Mucosa of descending colon (tissue), 3 donors: ENCODE measurements around the gene CRYGB. TPM values are rescaled to one million over a fixed set of nuclear protein-coding genes. Genes with fewer than 3 reads are reported as not detected.

ENCODE experiments used
- ATAC-seq: fragments of 200-7000 bp; cut with Tn5 transposase; one replicate; pipeline ENCODE4 v1.9.1; 2020; ENCODE audit warnings: mild to moderate bottlenecking, moderate library complexity
- DNase-seq, 3 donors: peaks; one replicate each; pipeline ENCODE4 v3.0.0-alpha.2; 2020
- H3K36me3 ChIP-seq: fragments of 200-600 bp; one replicate; pipeline ENCODE4 v1.8.0; 2021; ENCODE audit warnings: low read depth, mild to moderate bottlenecking
- H3K4me1 ChIP-seq: fragments of 200-600 bp; one replicate; pipeline ENCODE4 v1.8.0; 2021; ENCODE audit warnings: low read depth, mild to moderate bottlenecking
- H3K4me3 ChIP-seq: fragments of 200-600 bp; one replicate; pipeline ENCODE4 v1.8.0; 2021; ENCODE audit warnings: mild to moderate bottlenecking
- H3K9me3 ChIP-seq: fragments of 200-600 bp; one replicate; pipeline ENCODE4 v1.8.0; 2021; ENCODE audit warnings: mild to moderate bottlenecking
- intact Hi-C, 2 donors: fragments of 100-400 bp; cut with DNase I in 1 of 2; cut with micrococcal nuclease in 1 of 2; formaldehyde crosslinking; loops; one replicate each; pipeline versions ENCODE4 v1.11.0 to v1.11.1; 2022; cut with DNase I, micrococcal nuclease
- total RNA-seq, 3 donors: library from RNA; stranded (reverse); fragmentation: NEBNext Ultra II Directional in 2 of 3; extraction: Animal tissue kit (Norgen Biotek cat#: 25700) in 2 of 3; gene quantifications; one replicate each; pipeline versions ENCODE4 v1.2.1 to v1.2.4, GENCODE V29; 2021 to 2023
- TF ChIP-seq, protein P1 (sequence below): fragments of 200-600 bp; IDR thresholded peaks from one replicate; pipeline ENCODE4 v1.8.0; 2022; ENCODE audit warnings: antibody characterized with exemption, mild to moderate bottlenecking
- donor health status: DM: no; HTN: no; CAD: no; lungs with moderate emphysema.
- donor health status: DM: no; HTN: no; CAD: no.
- donor health status: DM: no; HTN: yes; CAD: no.

CRYGB gene
- total RNA-seq, 3 donors from 2014 or later = not detected

DNA sequence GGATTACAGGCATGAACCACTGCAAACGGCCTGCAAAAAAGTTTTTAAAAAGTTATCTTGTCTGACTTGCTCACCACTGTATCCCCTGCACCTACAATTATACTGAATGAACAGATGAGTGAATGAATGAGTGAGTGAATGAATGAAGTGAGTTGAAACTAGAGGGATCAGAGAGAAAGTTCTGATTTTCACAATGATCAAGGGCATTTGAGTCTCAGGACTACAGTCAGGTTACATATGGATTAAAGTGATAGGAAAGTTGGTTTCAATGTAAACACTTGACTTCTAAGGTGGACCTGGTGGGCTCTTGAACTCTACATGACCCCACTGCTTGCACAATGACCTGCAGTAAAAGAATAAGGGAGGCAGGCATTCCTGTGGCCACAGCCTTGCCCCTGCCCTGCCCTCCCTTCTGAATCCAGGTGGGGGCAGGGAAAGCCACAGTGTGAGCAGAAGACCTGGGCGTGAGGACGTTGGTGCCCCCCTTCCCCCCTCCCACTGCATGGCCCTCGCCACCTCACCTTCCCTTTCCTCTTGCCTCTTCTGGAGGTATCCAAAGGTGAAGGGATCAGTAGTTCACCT lies 33.2 kb upstream of the CRYGB start:
- Histone ChIP-seq H3K9me3 (no peaks in the 10 kb centered on the region), H3K36me3 (no peaks in the 10 kb centered on the region), H3K4me3 (no peak overlapping the region), H3K4me1 (no peaks in the 10 kb centered on the region)
- intact Hi-C loops = loop anchor here in 1 of 2 donors (10.0 kb wide), 1 partner anchor 76 kb away; the partner anchor contains the start of gene IDH1
- DNase-seq (no peak), ATAC-seq (peak; percentile 12)
- TF ChIP-seq, protein P1, sequence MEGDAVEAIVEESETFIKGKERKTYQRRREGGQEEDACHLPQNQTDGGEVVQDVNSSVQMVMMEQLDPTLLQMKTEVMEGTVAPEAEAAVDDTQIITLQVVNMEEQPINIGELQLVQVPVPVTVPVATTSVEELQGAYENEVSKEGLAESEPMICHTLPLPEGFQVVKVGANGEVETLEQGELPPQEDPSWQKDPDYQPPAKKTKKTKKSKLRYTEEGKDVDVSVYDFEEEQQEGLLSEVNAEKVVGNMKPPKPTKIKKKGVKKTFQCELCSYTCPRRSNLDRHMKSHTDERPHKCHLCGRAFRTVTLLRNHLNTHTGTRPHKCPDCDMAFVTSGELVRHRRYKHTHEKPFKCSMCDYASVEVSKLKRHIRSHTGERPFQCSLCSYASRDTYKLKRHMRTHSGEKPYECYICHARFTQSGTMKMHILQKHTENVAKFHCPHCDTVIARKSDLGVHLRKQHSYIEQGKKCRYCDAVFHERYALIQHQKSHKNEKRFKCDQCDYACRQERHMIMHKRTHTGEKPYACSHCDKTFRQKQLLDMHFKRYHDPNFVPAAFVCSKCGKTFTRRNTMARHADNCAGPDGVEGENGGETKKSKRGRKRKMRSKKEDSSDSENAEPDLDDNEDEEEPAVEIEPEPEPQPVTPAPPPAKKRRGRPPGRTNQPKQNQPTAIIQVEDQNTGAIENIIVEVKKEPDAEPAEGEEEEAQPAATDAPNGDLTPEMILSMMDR = no peak

- Histone ChIP-seq H3K9me3 (no peaks in the 10 kb centered on the region), H3K4me3 (no peak overlapping the region), H3K4me1 (no peaks in the 10 kb centered on the region), H3K36me3 (no peaks in the 10 kb centered on the region)
- ATAC-seq = no peak
- TF ChIP-seq, protein P1 = no peak
- no peak for DNase-seq
- intact Hi-C loops = loop anchor here in 1 of 2 donors (10.0 kb wide), 1 partner anchor 79 kb away; the partner anchor contains the start of gene IDH1
Observed at GRCh38 chr2:208175840-208176153, 29.8 kb upstream of the CRYGB start.

DNA sequence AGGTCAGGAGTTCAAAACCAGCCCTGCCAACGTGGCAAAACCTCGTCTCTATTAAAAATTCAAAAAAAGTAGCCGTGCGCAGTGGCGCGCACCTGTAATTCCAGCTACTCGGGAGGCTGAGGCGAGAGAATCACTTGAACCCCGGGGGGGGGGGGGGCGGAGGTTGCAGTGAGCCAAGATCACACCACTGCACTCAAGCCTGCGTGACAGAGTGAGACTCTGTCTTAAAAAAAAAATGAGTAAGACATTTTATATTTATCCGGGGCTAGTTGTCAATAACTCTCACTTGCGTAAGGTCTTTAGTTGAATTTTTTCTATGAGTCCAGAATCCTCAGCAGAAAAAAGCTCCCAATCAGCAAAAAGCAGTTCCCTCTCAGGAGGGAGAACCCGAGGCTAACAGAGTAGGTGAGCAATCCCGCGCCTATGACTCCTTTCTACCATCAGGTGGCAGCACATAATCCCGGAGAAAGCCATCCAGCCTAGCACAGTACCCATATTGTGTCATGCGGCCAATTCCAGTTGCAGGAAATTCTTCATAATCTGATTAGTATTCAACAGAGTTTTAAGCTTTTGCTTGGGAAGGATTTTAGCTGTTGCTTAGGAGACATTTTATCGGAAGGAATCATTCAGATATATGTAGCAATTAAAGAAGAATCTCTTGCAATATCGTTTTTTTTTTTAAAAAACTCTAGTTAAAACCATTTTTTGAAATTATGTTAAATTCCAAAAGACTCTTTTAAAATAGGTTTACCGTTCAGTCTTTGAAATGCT lies 29.3 kb upstream of the CRYGB start:
- H3K4me1 ChIP-seq = no peaks in the 10 kb centered on the region
- no peak overlapping the region for H3K4me3 ChIP-seq
- H3K9me3 ChIP-seq = no peaks in the 10 kb centered on the region
- intact Hi-C loops = loop anchor here in 1 of 2 donors (10.0 kb wide), 1 partner anchor 80 kb away; the partner anchor contains the start of gene IDH1
- ATAC-seq (peak; percentile 99), DNase-seq (peak in 2 of 3 donors; percentile 68 to 89)
- TF ChIP-seq, protein P1 = peak; percentile 84
- no peaks in the 10 kb centered on the region for H3K36me3 ChIP-seq

DNA sequence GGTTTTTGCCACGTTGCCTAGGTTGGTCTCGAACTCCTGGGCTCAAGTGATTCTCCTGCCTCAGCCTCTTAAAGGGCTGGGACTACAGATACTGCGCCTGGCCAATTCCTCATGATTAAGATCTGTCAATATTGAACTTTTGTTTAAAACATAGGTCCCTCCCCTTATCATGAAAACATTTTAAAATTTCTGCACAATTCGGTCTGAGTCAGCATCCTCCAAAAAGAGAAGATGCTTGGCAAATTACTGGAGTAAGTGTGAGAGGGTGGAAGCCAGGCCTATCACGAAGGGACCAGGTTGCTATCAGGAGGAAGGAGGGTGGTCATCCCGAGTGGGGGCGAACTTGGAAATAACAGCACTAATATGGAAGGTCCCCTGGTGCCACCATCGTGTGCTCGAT lies 28.2 kb upstream of the CRYGB start:
- intact Hi-C loops = loop anchor here in 1 of 2 donors (10.0 kb wide), 1 partner anchor 81 kb away; the partner anchor contains the start of gene IDH1
- H3K9me3 ChIP-seq = no peaks in the 10 kb centered on the region
- ATAC-seq (no peak), DNase-seq (no peak)
- no peaks in the 10 kb centered on the region for H3K4me1 ChIP-seq
- TF ChIP-seq, protein P1 = no peak
- H3K4me3 ChIP-seq = no peak overlapping the region
- H3K36me3 ChIP-seq = no peaks in the 10 kb centered on the region

DNA sequence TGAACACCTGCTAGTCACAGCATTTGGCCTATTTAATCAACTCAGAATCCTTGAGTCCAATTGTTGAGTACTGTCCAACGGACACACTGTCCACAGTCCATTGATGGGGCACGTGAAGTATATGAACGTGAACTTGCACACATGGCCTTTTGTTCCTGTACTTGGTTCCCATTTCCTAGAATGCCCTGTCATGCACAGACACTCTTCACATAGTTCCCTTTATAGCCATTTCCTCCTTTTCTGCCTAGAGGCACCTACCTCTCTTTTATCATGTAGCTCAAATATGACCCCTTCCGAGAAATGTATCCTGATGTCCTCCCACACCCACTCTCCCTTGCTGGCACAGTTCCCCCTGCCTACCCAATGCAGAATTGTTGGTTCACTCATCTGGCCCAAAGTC lies 26.2 kb upstream of the CRYGB start:
- TF ChIP-seq, protein P1 = no peak
- no peaks in the 10 kb centered on the region for H3K9me3 ChIP-seq
- no peak for DNase-seq
- intact Hi-C loops = loop anchor here in 1 of 2 donors (10.0 kb wide), 1 partner anchor 83 kb away; the partner anchor contains the start of gene IDH1
- no peak overlapping the region for H3K4me3 ChIP-seq
- no peaks in the 10 kb centered on the region for H3K36me3 ChIP-seq
- no peaks in the 10 kb centered on the region for H3K4me1 ChIP-seq
- ATAC-seq = peak; percentile 51
